HCT116 (cell line): Measurements from ENCODE around the gene AUTS2. TPM values are rescaled to one million over a fixed set of nuclear protein-coding genes. Genes with fewer than 3 reads are reported as not detected.

Experiments used
- ATAC-seq: fragments of 200-7000 bp; cut with Tn5 transposase; 2 replicates; pipeline ENCODE4 v1.9.1; 2020; ENCODE audit warnings: mild to moderate bottlenecking, moderate library complexity
- BruUV-seq: library from RNA; stranded (reverse); fragments of 400-500 nt; replicated peaks from 2 replicates; lab custom pipeline; 2021; lab: Mats Ljungman, UMichigan
- CTCF ChIA-PET: fragments of 300-600 bp; sonication (Branson Sonifier 250); formaldehyde crosslinking; loops from one replicate; lab custom pipeline; 2021; ENCODE audit warnings: antibody characterized with exemption; lab: Charles Lee
- POLR2A ChIA-PET: fragments of 300-600, 350-600 bp; sonication (Branson Sonifier 250); formaldehyde crosslinking; loops from one replicate; lab custom pipeline; 2021; ENCODE audit warnings: antibody characterized with exemption; lab: Charles Lee
- RAD21 ChIA-PET, 2 experiments: fragments of 300-600 bp; sonication (Branson Sonifier 250); formaldehyde crosslinking; loops; one replicate each; lab custom pipeline; 2023; ENCODE audit warnings: low total read pairs in 2 of 2; ENCODE audit not compliant: uncharacterized antibody in 2 of 2, unreplicated experiment in 2 of 2, low non-redundant PET in 1 of 2; lab: Charles Lee
- DNase-seq: peaks from one replicate; pipeline ENCODE4 v3.0.0-alpha.2; 2010; ENCODE audit warnings: low read depth, low spot score
- H2AFZ ChIP-seq: fragments of 200-600 bp; shearing (Covaris generic), sonication (generic); 2 replicates; pipeline ENCODE4 v1.6.1; 2017; ENCODE audit warnings: low read depth, mixed run types, mixed read lengths, antibody characterized with exemption, low read length; ENCODE audit not compliant: poor library complexity, severe bottlenecking
- H3K27ac ChIP-seq: 2 replicates; pipeline ENCODE4 v1.5.1; 2012; ENCODE audit warnings: low read depth, low read length
- H3K27me3 ChIP-seq: fragments of 200-600 bp; sonication (generic); 2 replicates; pipeline ENCODE4 v1.6.1; 2016; ENCODE audit warnings: mixed run types, low read length, mixed read lengths; ENCODE audit not compliant: insufficient read depth
- H3K36me3 ChIP-seq, 2 experiments: fragments of 200-500 bp in 1 of 2; fragments of 200-600 bp in 1 of 2; sonication (Bioruptor generic) in 1 of 2; sonication (generic) in 1 of 2; 2 replicates each; pipeline versions ENCODE4 v1.5.1 to v1.6.1; 2014 to 2016; ENCODE audit warnings: low read length in 2 of 2, inconsistent platforms in 1 of 2, mixed read lengths in 1 of 2, mixed run types in 1 of 2; ENCODE audit not compliant: insufficient read depth in 2 of 2, control insufficient read depth in 1 of 2
- H3K4me1 ChIP-seq, 2 experiments: fragments of 200-600 bp in 1 of 2; sonication (generic) in 1 of 2; 2 replicates each; pipeline versions ENCODE4 v1.5.1 to v1.6.1; 2012 to 2017; ENCODE audit warnings: low read length in 2 of 2, inconsistent platforms in 1 of 2, mild to moderate bottlenecking in 1 of 2, mixed read lengths in 1 of 2, mixed run types in 1 of 2, moderate library complexity in 1 of 2; ENCODE audit not compliant: insufficient read depth in 2 of 2, control insufficient read depth in 1 of 2
- H3K4me2 ChIP-seq: fragments of 200-600 bp; sonication (generic); 2 replicates; pipeline ENCODE4 v1.6.1; 2017; ENCODE audit warnings: mixed run types, low read length, mixed read lengths
- H3K4me3 ChIP-seq, 2 experiments: fragments of 200-600 bp in 1 of 2; sonication (generic) in 1 of 2; replicated peaks in 1 of 2; 2 replicates each; pipeline ENCODE4 v1.5.1; 2011 to 2016; ENCODE audit warnings: low read length in 2 of 2, control low read depth in 1 of 2, low read depth in 1 of 2, mild to moderate bottlenecking in 1 of 2, mixed read lengths in 1 of 2, mixed run types in 1 of 2
- H3K79me2 ChIP-seq: fragments of 200-600 bp; sonication (generic); 2 replicates; pipeline ENCODE4 v1.6.1; 2017; ENCODE audit warnings: mild to moderate bottlenecking, mixed run types, low read length, moderate library complexity, mixed read lengths; ENCODE audit not compliant: insufficient read depth
- H3K9ac ChIP-seq: fragments of 200-600 bp; sonication (generic); 2 replicates; pipeline ENCODE4 v1.6.1; 2016; ENCODE audit warnings: low read length, mixed read lengths
- H3K9me2 ChIP-seq: fragments of 200-600 bp; sonication (generic), shearing (Covaris generic); 2 replicates; pipeline ENCODE4 v1.6.1; 2017; ENCODE audit warnings: mixed run types, mild to moderate bottlenecking, moderate library complexity; ENCODE audit not compliant: insufficient read depth
- H3K9me3 ChIP-seq, 2 experiments: fragments of 200-500 bp in 1 of 2; fragments of 200-600 bp in 1 of 2; sonication (Bioruptor generic) in 1 of 2; sonication (generic) in 1 of 2; 2 replicates each; pipeline ENCODE4 v1.6.1; 2014 to 2017; ENCODE audit warnings: low read length in 2 of 2, mixed read lengths in 2 of 2, inconsistent platforms in 1 of 2, low read depth in 1 of 2, mild to moderate bottlenecking in 1 of 2, mixed run types in 1 of 2, moderate library complexity in 1 of 2; ENCODE audit not compliant: control insufficient read depth in 1 of 2, insufficient read depth in 1 of 2
- H4K20me1 ChIP-seq: fragments of 200-600 bp; sonication (generic), shearing (Covaris generic); 2 replicates; pipeline ENCODE4 v1.6.1; 2017; ENCODE audit warnings: mixed run types, mild to moderate bottlenecking, moderate library complexity; ENCODE audit not compliant: insufficient read depth
- ATF3 ChIP-seq: IDR thresholded peaks from 2 replicates; pipeline ENCODE4 v1.6.1; 2012
- CBX3 ChIP-seq: IDR thresholded peaks from 2 replicates; pipeline ENCODE4 v1.6.1; 2012; ENCODE audit warnings: low read depth
- CEBPB ChIP-seq: IDR thresholded peaks from 2 replicates; pipeline ENCODE4 v1.6.1; 2012; ENCODE audit warnings: low read depth
- CTCF ChIP-seq, 3 experiments: fragments of 200-600 bp in 1 of 3; sonication (generic) in 1 of 3; IDR thresholded peaks in 2 of 3; conservative IDR thresholded peaks in 1 of 3; 2 replicates each; pipeline ENCODE4 v1.5.1; 2012 to 2017; ENCODE audit warnings: low read depth in 2 of 3, low read length in 2 of 3, antibody characterized with exemption in 1 of 3, borderline replicate concordance in 1 of 3, control low read depth in 1 of 3, mild to moderate bottlenecking in 1 of 3, mixed read lengths in 1 of 3, mixed run types in 1 of 3, moderate library complexity in 1 of 3; ENCODE audit not compliant: insufficient read depth in 1 of 3
- ELF1 ChIP-seq: IDR thresholded peaks from 2 replicates; pipeline ENCODE4 v1.6.1; 2012; ENCODE audit warnings: low read depth, borderline replicate concordance
- EZH2 ChIP-seq: fragments of 200-600 bp; sonication (generic); IDR thresholded peaks from 2 replicates; pipeline ENCODE4 v1.6.1; 2017; ENCODE audit warnings: antibody characterized with exemption, mixed run types
- FOSL1 ChIP-seq: IDR thresholded peaks from 2 replicates; pipeline ENCODE4 v1.6.1; 2012; ENCODE audit warnings: low read depth
- JUND ChIP-seq: IDR thresholded peaks from 2 replicates; pipeline ENCODE4 v1.6.1; 2012
- POLR2A ChIP-seq: IDR thresholded peaks from 2 replicates; pipeline ENCODE4 v1.7.0; 2011; ENCODE audit warnings: borderline replicate concordance; ENCODE audit not compliant: insufficient read depth, insufficient read length; ENCODE audit errors: extremely low read depth
- POLR2AphosphoS5 ChIP-seq: IDR thresholded peaks from 2 replicates; pipeline ENCODE4 v1.6.1; 2011; ENCODE audit warnings: mild to moderate bottlenecking, low read depth, low read length, moderate library complexity
- SP1 ChIP-seq: IDR thresholded peaks from 2 replicates; pipeline ENCODE4 v1.6.1; 2012; ENCODE audit warnings: low read depth
- SRF ChIP-seq: IDR thresholded peaks from 2 replicates; pipeline ENCODE4 v1.6.1; 2012; ENCODE audit warnings: low read depth
- YY1 ChIP-seq: IDR thresholded peaks from 2 replicates; pipeline ENCODE4 v1.6.1; 2011; ENCODE audit warnings: low read length, low read depth, moderate library complexity, mild to moderate bottlenecking; ENCODE audit not compliant: insufficient replicate concordance; ENCODE audit errors: extremely low read depth
- ZBTB33 ChIP-seq: IDR thresholded peaks from 2 replicates; pipeline ENCODE4 v1.6.1; 2011; ENCODE audit warnings: mild to moderate bottlenecking, low read length, moderate library complexity; ENCODE audit not compliant: insufficient replicate concordance; ENCODE audit errors: extremely low read depth
- ZNF274 ChIP-seq: fragments of 200-500 bp; sonication (Bioruptor generic); IDR thresholded peaks from 2 replicates; pipeline ENCODE4 v1.6.1; 2014; ENCODE audit warnings: mild to moderate bottlenecking, low read depth, low read length, inconsistent platforms
- intact Hi-C: fragments of 100-400 bp; cut with micrococcal nuclease; formaldehyde crosslinking; loops from 2 replicates; pipeline ENCODE4 v1.10.0; 2022
- total RNA-seq: library from RNA; stranded (reverse); gene quantifications from one replicate; pipeline ENCODE4 v1.2.1, GENCODE V29; 2021; ENCODE audit not compliant: unreplicated experiment

The AUTS2 gene
- total RNA-seq, 1 experiment from 2014 or later = 0.93 TPM

GRCh38 chr7:69789563-69789962 is 191.3 kb downstream of the AUTS2 start:
- H3K27me3 ChIP-seq = no peaks in the 10 kb centered on the region
- POLR2A ChIA-PET = no interaction called here
- H4K20me1 ChIP-seq = no peaks in the 10 kb centered on the region
- no peak overlapping the region for H2AFZ ChIP-seq
- no peak overlapping the region for H3K4me3 ChIP-seq
- ATAC-seq = no peak
- CTCF ChIA-PET = no interaction called here
- H3K4me2 ChIP-seq = no peak overlapping the region
- intact Hi-C loops = no loop called here
- H3K79me2 ChIP-seq = no peaks in the 10 kb centered on the region
- H3K36me3 ChIP-seq = no peaks in the 10 kb centered on the region
- no peak for DNase-seq
- RAD21 ChIA-PET = no interaction called here
- H3K9me3 ChIP-seq = peaks cover 0 to 22% of the 10 kb centered on the region in 2 experiments; a peak in 2 of 4 replicates
- H3K9ac ChIP-seq = no peak overlapping the region
- TF ChIP-seq ELF1 (no peak), YY1 (no peak), POLR2A (no peak)
- BruUV-seq = no TSS peak
- H3K9me2 ChIP-seq = no peaks in the 10 kb centered on the region
- H3K4me1 ChIP-seq = no peaks in the 10 kb centered on the region
- H3K27ac ChIP-seq = no peak overlapping the region

DNA sequence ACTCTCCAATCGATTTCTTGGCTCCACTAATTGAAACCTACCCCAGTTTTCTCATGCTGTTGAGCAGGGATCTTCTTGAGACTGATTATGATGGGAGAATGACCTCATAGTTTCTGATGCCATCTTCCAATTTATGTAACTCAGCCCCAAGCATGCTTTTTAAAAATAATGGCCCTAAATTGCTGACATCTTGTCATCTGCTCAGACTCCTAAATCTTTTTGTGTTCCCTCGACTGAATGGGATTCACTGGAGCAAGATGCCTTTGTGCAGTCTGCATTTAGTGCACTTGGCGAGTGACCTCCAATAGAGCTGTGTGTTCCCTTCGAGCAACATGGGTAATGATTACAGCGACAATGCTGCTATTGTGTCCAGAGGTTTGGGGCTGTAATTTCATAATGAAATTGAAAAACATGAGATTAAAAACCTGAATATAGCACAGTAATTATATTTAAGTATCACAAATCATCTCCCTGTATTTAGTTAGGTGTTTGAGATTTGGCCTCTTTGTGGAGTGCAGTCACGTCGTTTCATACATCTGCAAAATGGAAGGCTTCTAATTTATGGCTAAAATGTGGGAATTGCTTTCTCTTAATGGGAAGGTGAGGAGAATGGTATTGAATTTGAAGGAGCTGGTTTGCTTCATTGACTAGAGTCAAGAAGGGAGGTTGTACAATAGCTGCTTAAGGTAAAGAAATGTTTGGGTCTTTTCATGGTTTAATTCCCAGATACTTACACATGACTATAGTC is 192.9 kb downstream of the AUTS2 start:
- Histone ChIP-seq H3K27ac (no peak overlapping the region), H4K20me1 (no peaks in the 10 kb centered on the region), H3K4me1 (no peaks in the 10 kb centered on the region), H3K36me3 (no peaks in the 10 kb centered on the region), H3K4me3 (no peak overlapping the region), H3K9ac (no peak overlapping the region), H3K27me3 (no peaks in the 10 kb centered on the region), H2AFZ (no peak overlapping the region), H3K9me2 (no peaks in the 10 kb centered on the region), H3K4me2 (no peak overlapping the region), H3K79me2 (no peaks in the 10 kb centered on the region), H3K9me3 (peaks cover 0 to 25% of the 10 kb centered on the region in 2 experiments; a peak in 2 of 4 replicates)
- CTCF ChIA-PET = no interaction called here
- POLR2A ChIA-PET = no interaction called here
- ATAC-seq = no peak
- RAD21 ChIA-PET = no interaction called here
- DNase-seq = no peak
- intact Hi-C loops = no loop called here
- no TSS peak for BruUV-seq
- TF ChIP-seq CTCF (IDR thresholded peaks at IDR 0.05 in 2 of 3, conservative IDR thresholded peaks at IDR 0.05 in 1 of 3; ENCODE audit: borderline replicate concordance in 1 of 3, insufficient read depth in 1 of 3, low read depth in 2 of 3, low read length in 2 of 3) (no peak), ZBTB33 (no peak), POLR2AphosphoS5 (no peak), SP1 (no peak), JUND (no peak), FOSL1 (no peak), POLR2A (no peak), EZH2 (no peak), YY1 (no peak), ATF3 (no peak), ZNF274 (no peak), CBX3 (no peak), CEBPB (no peak), SRF (no peak)
